ENCODE results near the gene RDH13.

RDH13 gene

GRCh38 chr19:55091955-55092354 lies 29.0 kb upstream of the RDH13 start:
- no peak for DNase-seq (ENCODE audit: low read depth)

GRCh38 chr19:55091126-55091910 lies 28.4 kb upstream of the RDH13 start:
- DNase-seq (ENCODE audit: low read depth), result no peak

GRCh38 chr19:55090564-55090963 lies 27.6 kb upstream of the RDH13 start:
- DNase-seq (ENCODE audit: low read depth), result no peak

- DNase-seq (ENCODE audit: low read depth), result no peak
These were observed 26.5 kb upstream of the RDH13 start for GRCh38 chr19:55089342-55089944.

GRCh38 chr19:55088543-55089341 lies 25.8 kb upstream of the RDH13 start:
- DNase-seq (ENCODE audit: low read depth), result peak; percentile 27

- DNase-seq (ENCODE audit: low read depth), result no peak
These were observed 25.1 kb upstream of the RDH13 start for GRCh38 chr19:55088021-55088451.

GRCh38 chr19:55087542-55087901 lies 24.6 kb upstream of the RDH13 start:
- no peak for DNase-seq (ENCODE audit: low read depth)

- DNase-seq (ENCODE audit: low read depth), result peak; percentile 89
These were observed 24.0 kb upstream of the RDH13 start for GRCh38 chr19:55086730-55087541.

GRCh38 chr19:55085923-55086715 lies 23.2 kb upstream of the RDH13 start:
- no peak for DNase-seq (ENCODE audit: low read depth)

- DNase-seq (ENCODE audit: low read depth), result no peak
These were observed 21.5 kb upstream of the RDH13 start for GRCh38 chr19:55084416-55084815.

GRCh38 chr19:55083004-55083850 lies 20.3 kb upstream of the RDH13 start:
- DNase-seq (ENCODE audit: low read depth), result no peak

GRCh38 chr19:55082020-55082851 lies 19.3 kb upstream of the RDH13 start:
- DNase-seq (ENCODE audit: low read depth), result no peak

GRCh38 chr19:55081770-55082019 lies 18.7 kb upstream of the RDH13 start:
- no peak for DNase-seq (ENCODE audit: low read depth)

- DNase-seq (ENCODE audit: low read depth), result no peak
These were observed 18.2 kb upstream of the RDH13 start for GRCh38 chr19:55080968-55081769.

GRCh38 chr19:55080121-55080967 lies 17.4 kb upstream of the RDH13 start:
- DNase-seq (ENCODE audit: low read depth), result no peak

GRCh38 chr19:55079400-55080038 lies 16.6 kb upstream of the RDH13 start:
- no peak for DNase-seq (ENCODE audit: low read depth)

GRCh38 chr19:55078996-55079395 lies 16.0 kb upstream of the RDH13 start:
- DNase-seq (ENCODE audit: low read depth), result no peak

All from GM04504 (cell line).